H9 (cell line): ENCODE results near the gene MRPL16. TPM values are rescaled to one million over a fixed set of nuclear protein-coding genes. Genes with fewer than 3 reads are reported as not detected.

ENCODE experiments used
- DNase-seq: peaks from one replicate; pipeline ENCODE4 v3.0.0-alpha.2; 2017
- H2AFZ ChIP-seq: one replicate; pipeline ENCODE4 v1.6.1; 2013; ENCODE audit warnings: mild to moderate bottlenecking, low read length, control low read depth, moderate library complexity
- H2AK5ac ChIP-seq: 2 replicates; pipeline ENCODE4 v1.6.1; 2013; ENCODE audit warnings: low read length, control low read depth, mixed read lengths; ENCODE audit not compliant: insufficient read length
- H2BK120ac ChIP-seq: one replicate; pipeline ENCODE4 v1.6.1; 2013; ENCODE audit warnings: low read depth, mild to moderate bottlenecking, low read length, control low read depth, inconsistent platforms; ENCODE audit not compliant: poor library complexity, severe bottlenecking
- H2BK12ac ChIP-seq: 2 replicates; pipeline ENCODE4 v1.6.1; 2013; ENCODE audit warnings: low read length, control low read depth, mixed read lengths, low read depth; ENCODE audit not compliant: insufficient read length
- H2BK15ac ChIP-seq: 2 replicates; pipeline ENCODE4 v1.6.1; 2013; ENCODE audit warnings: low read depth, low read length, control low read depth
- H2BK20ac ChIP-seq: one replicate; pipeline ENCODE4 v1.6.1; 2013; ENCODE audit warnings: low read depth, mild to moderate bottlenecking, low read length, control low read depth, inconsistent platforms; ENCODE audit not compliant: poor library complexity, severe bottlenecking
- H2BK5ac ChIP-seq: 2 replicates; pipeline ENCODE4 v1.6.1; 2013; ENCODE audit warnings: low read length, control low read depth, mixed read lengths; ENCODE audit not compliant: insufficient read length
- H3K14ac ChIP-seq: 2 replicates; pipeline ENCODE4 v1.6.1; 2013; ENCODE audit warnings: low read length, control low read depth; ENCODE audit not compliant: insufficient read depth
- H3K18ac ChIP-seq: 2 replicates; pipeline ENCODE4 v1.6.1; 2013; ENCODE audit warnings: low read depth, mild to moderate bottlenecking, mixed read lengths, low read length, control low read depth; ENCODE audit not compliant: insufficient read length
- H3K23ac ChIP-seq: 2 replicates; pipeline ENCODE4 v1.6.1; 2013; ENCODE audit warnings: low read length, control low read depth, mixed read lengths, low read depth; ENCODE audit not compliant: insufficient read length
- H3K23me2 ChIP-seq: 2 replicates; pipeline ENCODE4 v1.6.1; 2013; ENCODE audit warnings: low read depth, mild to moderate bottlenecking, mixed read lengths, low read length, control low read depth; ENCODE audit not compliant: insufficient read length, poor library complexity, severe bottlenecking
- H3K27ac ChIP-seq: 2 replicates; pipeline ENCODE4 v1.5.1; 2013; ENCODE audit warnings: low read length, control low read depth, mixed read lengths, low read depth; ENCODE audit not compliant: insufficient read length
- H3K27me3 ChIP-seq: 2 replicates; pipeline ENCODE4 v1.6.1; 2013; ENCODE audit warnings: low read length, control low read depth, inconsistent platforms; ENCODE audit not compliant: insufficient read depth
- H3K4ac ChIP-seq: 2 replicates; pipeline ENCODE4 v1.6.1; 2013; ENCODE audit warnings: low read depth, mild to moderate bottlenecking, control low read depth, inconsistent platforms, low read length, moderate library complexity
- H3K4me1 ChIP-seq: 2 replicates; pipeline ENCODE4 v1.6.1; 2013; ENCODE audit warnings: low read length, control low read depth, inconsistent platforms; ENCODE audit not compliant: insufficient read depth
- H3K4me2 ChIP-seq: 2 replicates; pipeline ENCODE4 v1.6.1; 2013; ENCODE audit warnings: low read length, control low read depth, mixed read lengths; ENCODE audit not compliant: insufficient read length, insufficient read depth
- H3K56ac ChIP-seq: 2 replicates; pipeline ENCODE4 v1.6.1; 2013; ENCODE audit warnings: low read depth, mild to moderate bottlenecking, mixed read lengths, low read length, control low read depth; ENCODE audit not compliant: insufficient read length
- H3K79me1 ChIP-seq: 2 replicates; pipeline ENCODE4 v1.6.1; 2013; ENCODE audit warnings: low read depth, mild to moderate bottlenecking, moderate library complexity, low read length, control low read depth, inconsistent platforms; ENCODE audit not compliant: insufficient read depth, poor library complexity, severe bottlenecking
- H3K79me2 ChIP-seq: 2 replicates; pipeline ENCODE4 v1.6.1; 2013; ENCODE audit warnings: low read length, control low read depth, inconsistent platforms; ENCODE audit not compliant: insufficient read depth
- H3K9ac ChIP-seq: 2 replicates; pipeline ENCODE4 v1.6.1; 2013; ENCODE audit warnings: low read length, control low read depth, mixed read lengths; ENCODE audit not compliant: insufficient read length; ENCODE audit errors: extremely low read depth
- H3K9me3 ChIP-seq: one replicate; pipeline ENCODE4 v1.6.1; 2013; ENCODE audit warnings: low read depth, low read length, inconsistent platforms; ENCODE audit not compliant: control insufficient read depth
- H3T11ph ChIP-seq: one replicate; pipeline ENCODE4 v1.6.1; 2013; ENCODE audit warnings: mild to moderate bottlenecking, low read length, control low read depth, inconsistent platforms
- H4K20me1 ChIP-seq: one replicate; pipeline ENCODE4 v1.6.1; 2013; ENCODE audit not compliant: control insufficient read depth, insufficient read length, insufficient read depth
- H4K5ac ChIP-seq: 2 replicates; pipeline ENCODE4 v1.6.1; 2013; ENCODE audit warnings: low read depth, mild to moderate bottlenecking, mixed read lengths, low read length, control low read depth; ENCODE audit not compliant: insufficient read length
- H4K8ac ChIP-seq: replicated peaks from 2 replicates; pipeline ENCODE4 v1.6.1; 2013; ENCODE audit warnings: low read length, control low read depth, mixed read lengths, low read depth; ENCODE audit not compliant: insufficient read length
- H4K91ac ChIP-seq: 2 replicates; pipeline ENCODE4 v1.6.1; 2013; ENCODE audit warnings: low read depth, mild to moderate bottlenecking, moderate library complexity, mixed read lengths, low read length, control low read depth; ENCODE audit not compliant: insufficient read length
- H3K27ac Mint-ChIP-seq, 3 experiments: 2 replicates in 2 of 3; 3 replicates in 1 of 3; pipeline ENCODE4 v1.8.0; 2020 to 2021; ENCODE audit warnings: mixed read lengths in 3 of 3, mild to moderate bottlenecking in 1 of 3, moderate library complexity in 1 of 3
- H3K27me3 Mint-ChIP-seq: 2 replicates; pipeline ENCODE4 v1.8.0; 2021; ENCODE audit warnings: low read depth, mild to moderate bottlenecking, moderate library complexity, mixed read lengths
- H3K36me3 Mint-ChIP-seq, 3 experiments: 2 replicates in 2 of 3; 3 replicates in 1 of 3; pipeline ENCODE4 v1.8.0; 2020 to 2021; ENCODE audit warnings: low read depth in 3 of 3, mixed read lengths in 3 of 3; ENCODE audit not compliant: insufficient read depth in 1 of 3
- H3K4me1 Mint-ChIP-seq, 2 experiments: 2 replicates each; pipeline ENCODE4 v1.8.0; 2020; ENCODE audit warnings: mixed read lengths in 2 of 2
- H3K4me3 Mint-ChIP-seq, 2 experiments: 2 replicates in 1 of 2; 3 replicates in 1 of 2; pipeline ENCODE4 v1.8.0; 2020 to 2021; ENCODE audit warnings: mild to moderate bottlenecking in 2 of 2, mixed read lengths in 2 of 2, moderate library complexity in 1 of 2
- H3K9me3 Mint-ChIP-seq, 2 experiments: 2 replicates in 1 of 2; 3 replicates in 1 of 2; pipeline ENCODE4 v1.8.0; 2020; ENCODE audit warnings: mild to moderate bottlenecking in 2 of 2, mixed read lengths in 2 of 2, moderate library complexity in 1 of 2
- CTCF ChIP-seq: fragments of 200-600 bp; sonication (generic); conservative IDR thresholded peaks from 3 replicates; pipeline ENCODE4 v1.8.0; 2021; ENCODE audit warnings: antibody characterized with exemption, mild to moderate bottlenecking
- WGBS: extraction: QIAGEN DNeasy Blood & Tissue Kit; methylation state at CpG from one replicate; pipeline ENCODE4 v1.1.7; 2013; ENCODE audit warnings: missing lambda C conversion rate, low lambda C conversion rate, mixed read lengths; ENCODE audit not compliant: insufficient read length; ENCODE audit errors: extremely low coverage; 5-methylcytosine and 5-hydroxymethylcytosine counted together
- total RNA-seq: library from RNA; stranded (reverse); gene quantifications from 2 replicates; pipeline ENCODE4 v1.2.1, GENCODE V29; 2021

The MRPL16 gene
- total RNA-seq, 1 experiment from 2014 or later, result 87.1 TPM

- Histone ChIP-seq H3K56ac (no peak overlapping the region), H4K5ac (no peak overlapping the region), H3K79me2 (no peaks in the 10 kb centered on the region), H2AFZ (no peak overlapping the region), H2BK15ac (no peak overlapping the region), H3K4ac (no peak overlapping the region), H2BK120ac (no peak overlapping the region), H3T11ph (no peak overlapping the region), H3K4me1 (no peaks in the 10 kb centered on the region), H2AK5ac (no peak overlapping the region), H3K27ac (no peak overlapping the region), H2BK5ac (no peak overlapping the region), H4K20me1 (no peaks in the 10 kb centered on the region), H3K23me2 (no peaks in the 10 kb centered on the region), H3K27me3 (no peaks in the 10 kb centered on the region), H3K79me1 (no peaks in the 10 kb centered on the region), H3K14ac (no peak overlapping the region), H3K9ac (no peak overlapping the region), H4K91ac (no peak overlapping the region), H3K18ac (no peak overlapping the region), H2BK12ac (no peak overlapping the region), H4K8ac (no peak overlapping the region), H3K23ac (no peak overlapping the region), H3K4me2 (no peak overlapping the region), H2BK20ac (no peak overlapping the region), H3K9me3 (no peaks in the 10 kb centered on the region)
- Mint-ChIP-seq H3K27me3 (no peaks in the 10 kb centered on the region; the same call in 1 of the 2 replicates), H3K9me3 (no peaks in the 10 kb centered on the region), H3K36me3 (peaks cover 11 to 44% (median 41%) of the 10 kb centered on the region in 3 experiments; a peak in 6 of 7 replicates), H3K4me1 (peaks cover 4 to 9% of the 10 kb centered on the region in 2 experiments; a peak in 3 of 4 replicates), H3K27ac (peak overlapping the region in 1 of 3 experiments; percentile 80; a peak in 3 of 7 replicates), H3K4me3 (no peak overlapping the region)
- no CpG with 5 or more reads among the region's 5 CpGs for WGBS
- TF ChIP-seq CTCF, result no peak
- DNase-seq, result no peak
These were observed 8.5 kb downstream of the MRPL16 start for GRCh38 chr11:59801981-59802638.
